GM21576 (cell line): Measurements from ENCODE around the gene KIF26A.

Source experiments
- ATAC-seq: cut with Tn5 transposase; IDR thresholded peaks from one replicate; pipeline ENCODE4 v1.9.1; 2021; ENCODE audit warnings: mild to moderate bottlenecking, moderate library complexity; ENCODE audit not compliant: unreplicated experiment

KIF26A gene

DNA sequence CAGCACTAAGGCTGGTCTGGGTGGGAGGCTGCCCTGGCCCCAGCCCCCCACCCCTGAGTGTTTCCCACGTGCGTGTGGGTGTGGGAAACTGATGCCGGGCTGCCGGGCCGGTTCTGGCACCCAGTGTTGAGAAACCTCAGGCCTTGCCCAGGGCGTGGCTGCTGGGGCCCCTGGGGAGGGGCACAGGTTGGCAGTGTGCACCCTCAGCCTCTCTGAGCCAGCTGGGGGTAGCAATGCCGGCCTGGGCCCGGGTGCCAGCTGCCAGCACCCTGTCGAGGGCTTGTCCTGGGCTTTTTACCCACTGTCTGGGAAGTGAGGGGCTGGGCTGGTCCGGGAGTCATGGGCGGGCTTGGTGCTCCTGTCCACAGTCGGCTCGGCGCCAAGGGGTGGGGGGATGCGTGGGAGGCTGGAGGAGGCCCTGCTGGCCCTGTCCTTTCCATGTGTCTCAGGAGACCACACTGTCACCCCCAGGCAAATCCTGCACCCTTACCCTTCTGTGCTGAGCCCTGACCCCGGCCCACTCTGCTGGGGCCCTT lies 37.2 kb upstream of the KIF26A start:
- ATAC-seq: no peak

DNA sequence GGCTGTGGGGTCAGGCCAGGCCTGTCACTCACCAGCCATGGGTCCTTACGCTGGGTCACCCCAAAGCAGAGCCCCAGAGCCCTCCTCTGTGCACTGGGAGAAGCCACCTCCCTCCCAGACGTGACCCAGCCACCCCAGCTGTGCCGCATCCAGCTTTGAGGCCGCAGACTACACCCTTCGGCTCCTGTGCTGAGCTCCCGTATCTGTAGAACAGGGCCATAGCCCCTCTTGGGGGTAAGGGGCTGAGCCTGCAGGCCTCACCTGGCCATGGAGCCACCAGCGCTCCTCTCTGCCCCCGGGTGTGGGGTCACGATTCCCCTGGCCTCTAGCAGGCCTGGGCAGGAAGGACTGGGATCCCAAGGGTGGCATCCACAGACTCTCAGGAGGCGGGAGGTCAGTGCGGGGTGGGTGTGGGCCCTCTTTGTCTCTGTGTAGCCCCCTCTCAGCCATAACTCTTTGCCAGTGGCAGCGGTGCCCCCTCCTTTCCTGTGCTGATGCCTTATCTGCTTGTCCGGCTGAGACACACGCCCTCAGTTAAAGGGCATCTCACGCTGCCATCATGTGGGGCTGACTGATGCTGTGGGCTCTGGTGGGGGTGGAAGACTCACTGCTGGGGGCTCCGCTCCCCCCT lies 36.6 kb upstream of the KIF26A start:
- no peak for ATAC-seq

DNA sequence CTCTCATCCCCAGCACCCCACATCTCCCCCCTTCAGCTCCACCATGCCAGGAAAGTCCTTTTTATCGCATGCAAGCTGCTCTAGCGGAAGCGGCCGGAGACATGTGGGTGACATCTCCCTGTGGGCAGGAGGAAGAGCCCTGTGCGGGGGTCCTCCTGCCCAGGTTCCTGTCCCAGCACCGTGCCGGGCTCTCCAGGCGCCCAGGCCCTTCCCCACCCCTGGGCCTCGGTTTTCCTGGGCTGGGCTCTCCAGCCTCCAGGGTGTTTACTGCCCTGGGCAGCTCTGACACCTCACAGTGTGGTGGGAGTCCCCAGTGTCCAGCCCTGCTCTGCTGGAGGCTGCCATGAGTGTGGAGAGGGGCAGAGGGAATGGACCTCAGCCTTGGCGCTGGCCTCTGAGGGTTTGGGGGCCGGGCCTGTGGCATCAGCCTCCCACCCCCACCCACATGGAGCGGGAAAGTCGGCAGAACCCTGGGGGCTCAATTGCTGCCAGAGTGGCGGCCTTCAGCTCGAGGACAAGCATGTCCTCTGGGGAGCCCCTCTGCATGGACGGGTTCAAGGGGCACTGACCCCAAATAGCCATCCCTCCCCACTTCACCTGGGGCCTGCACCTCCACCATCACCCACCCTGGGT lies 36.0 kb upstream of the KIF26A start:
- ATAC-seq: no peak

DNA sequence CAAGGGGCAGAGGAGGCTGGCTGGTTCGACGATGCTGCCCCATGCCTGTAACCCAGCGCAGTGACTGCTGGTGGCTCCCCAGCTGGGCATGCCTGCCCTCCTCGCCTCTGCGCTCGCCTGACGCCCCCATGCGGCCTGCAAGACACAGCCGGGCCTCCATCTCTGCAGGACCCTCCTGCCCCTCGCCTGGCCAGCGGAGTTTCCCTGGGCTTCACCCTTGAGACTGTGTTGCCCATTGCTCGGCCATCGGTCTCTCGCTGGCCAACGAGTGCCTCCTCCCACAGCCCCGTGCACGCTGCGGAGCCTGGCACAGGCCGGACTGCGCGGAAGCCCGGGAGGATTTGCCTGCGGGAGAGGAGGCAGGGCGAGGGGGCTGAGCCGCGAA lies 35.3 kb upstream of the KIF26A start:
- no peak for ATAC-seq

DNA sequence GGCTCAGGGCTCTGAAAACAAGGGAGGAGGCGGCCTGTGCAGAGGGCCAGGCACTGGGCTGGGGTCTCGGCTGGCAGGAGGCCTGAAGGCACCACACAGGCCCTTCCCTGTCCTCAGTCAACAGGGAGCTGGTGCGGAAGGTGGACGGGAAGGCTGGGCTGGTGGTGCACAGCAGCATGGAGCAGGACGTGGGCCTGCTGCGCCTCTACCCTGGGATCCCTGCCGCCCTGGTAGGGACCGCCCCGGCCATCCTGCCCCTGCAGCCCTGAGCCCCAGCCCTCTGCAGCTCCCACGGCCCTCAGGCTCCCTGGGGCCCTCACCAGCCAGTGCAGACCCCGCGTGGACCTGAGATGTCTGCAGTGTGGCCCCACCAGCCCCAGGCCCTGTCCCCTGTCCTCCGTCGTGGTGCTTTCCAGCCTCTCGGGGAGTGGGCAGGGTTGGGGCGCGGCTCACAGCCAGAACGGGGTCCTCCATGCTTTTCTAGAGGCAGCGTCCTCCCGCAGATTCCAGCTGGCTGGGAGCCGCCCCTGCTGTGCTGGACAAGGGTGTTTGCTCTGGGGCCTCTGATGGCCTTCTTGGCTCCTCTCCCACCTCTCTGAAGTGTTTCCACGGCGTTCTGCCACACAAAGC lies 34.8 kb upstream of the KIF26A start:
- ATAC-seq: no peak

DNA sequence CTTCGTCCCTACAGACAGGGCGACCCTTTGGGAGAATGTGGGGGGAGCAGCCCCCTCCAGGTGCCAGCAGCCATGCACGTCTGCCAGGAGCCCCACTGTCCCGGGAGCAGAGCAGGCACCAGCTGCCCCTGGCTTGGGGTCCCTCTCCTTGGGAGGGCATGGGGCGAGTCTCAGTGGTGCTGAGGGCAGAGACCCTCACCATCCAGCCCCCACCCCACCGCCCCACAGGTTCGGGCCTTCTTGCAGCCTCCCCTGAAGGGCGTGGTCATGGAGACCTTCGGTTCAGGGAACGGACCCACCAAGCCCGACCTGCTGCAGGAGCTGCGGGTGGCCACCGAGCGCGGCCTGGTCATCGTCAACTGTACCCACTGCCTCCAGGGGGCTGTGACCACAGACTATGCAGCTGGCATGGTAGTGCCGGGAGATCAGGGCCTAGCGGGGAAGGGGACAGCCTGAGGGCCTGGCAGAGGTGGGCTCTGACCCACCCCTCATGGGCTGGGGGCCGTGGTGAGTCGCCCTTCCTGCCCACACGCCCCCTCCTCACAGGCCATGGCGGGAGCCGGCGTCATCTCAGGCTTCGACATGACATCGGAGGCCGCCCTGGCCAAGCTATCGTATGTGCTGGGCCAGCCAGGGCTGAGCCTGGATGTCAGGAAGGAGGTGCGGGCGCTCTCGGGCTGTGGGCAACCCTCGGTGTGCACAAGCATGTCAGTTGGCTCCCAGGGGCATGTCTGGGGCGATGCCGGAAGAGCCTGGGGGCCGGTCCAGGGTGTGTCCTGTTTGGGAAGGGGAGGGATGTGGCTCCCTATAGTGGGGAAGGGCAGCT lies 34.1 kb upstream of the KIF26A start:
- no peak for ATAC-seq

DNA sequence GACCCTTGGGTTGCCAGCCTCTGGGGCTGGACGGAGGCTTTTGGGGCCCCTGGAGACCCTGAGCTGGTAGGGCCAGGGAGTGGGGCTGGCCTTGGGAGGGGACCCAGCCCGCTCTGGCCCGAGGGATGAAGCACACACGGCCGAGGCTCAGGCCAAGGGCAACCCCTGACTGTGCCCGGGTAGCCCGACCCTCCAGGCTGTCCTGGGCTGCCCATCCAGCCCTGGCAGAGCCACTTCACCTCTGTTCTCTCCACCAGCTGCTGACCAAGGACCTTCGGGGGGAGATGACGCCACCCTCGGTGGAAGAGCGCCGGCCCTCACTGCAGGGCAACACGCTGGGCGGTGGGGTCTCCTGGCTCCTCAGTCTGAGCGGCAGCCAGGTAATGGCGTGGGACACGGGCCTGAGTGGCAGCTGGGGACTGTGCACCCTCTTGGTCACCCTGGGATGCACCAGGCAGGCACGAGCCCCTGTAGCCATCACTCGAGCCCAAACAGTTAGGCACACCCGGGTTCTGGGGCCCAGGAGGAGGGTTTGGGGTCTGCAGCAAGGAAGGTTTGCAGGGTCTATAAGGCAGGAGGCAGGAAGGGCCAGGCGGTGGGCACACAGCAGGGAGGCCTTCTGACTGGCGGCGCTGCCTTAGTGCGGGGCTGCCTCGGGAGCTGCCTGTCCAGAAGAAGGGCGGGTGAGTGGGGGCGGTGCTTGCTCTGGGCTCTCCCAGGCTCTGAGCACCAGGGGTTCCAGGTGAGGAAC lies 33.1 kb upstream of the KIF26A start:
- no peak for ATAC-seq

DNA sequence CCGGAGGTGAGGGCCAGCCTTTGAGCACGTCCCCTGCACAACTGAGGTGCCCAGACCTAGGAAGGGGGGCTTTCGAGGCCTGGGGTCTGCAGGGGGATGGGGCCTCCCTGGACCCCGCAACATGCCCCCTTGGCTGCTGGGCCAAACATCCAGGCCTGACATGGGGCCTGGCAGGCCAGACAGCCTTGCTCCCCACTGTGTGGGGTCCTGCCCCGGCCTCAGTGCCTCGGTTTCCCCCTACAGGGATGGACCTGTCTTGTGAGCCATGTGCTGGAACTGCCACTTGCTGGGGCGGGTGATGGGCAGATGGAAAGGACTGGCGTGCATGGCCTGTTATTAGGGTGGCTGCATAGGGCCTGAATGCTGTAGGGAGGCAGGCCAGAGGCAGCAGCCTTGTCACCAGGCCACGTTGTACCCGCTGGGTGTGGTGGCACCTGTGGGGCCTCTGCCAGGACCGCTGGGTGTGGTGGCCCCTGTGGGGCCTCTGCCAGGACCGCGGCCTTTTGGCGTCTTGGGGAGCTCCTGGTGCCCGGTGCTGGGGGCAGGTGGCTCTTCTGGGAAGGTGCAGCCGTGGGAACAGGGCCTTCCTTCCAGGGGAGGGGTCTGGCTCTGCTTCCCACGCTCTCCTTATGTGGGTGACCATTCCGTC lies 32.4 kb upstream of the KIF26A start:
- ATAC-seq: no peak

DNA sequence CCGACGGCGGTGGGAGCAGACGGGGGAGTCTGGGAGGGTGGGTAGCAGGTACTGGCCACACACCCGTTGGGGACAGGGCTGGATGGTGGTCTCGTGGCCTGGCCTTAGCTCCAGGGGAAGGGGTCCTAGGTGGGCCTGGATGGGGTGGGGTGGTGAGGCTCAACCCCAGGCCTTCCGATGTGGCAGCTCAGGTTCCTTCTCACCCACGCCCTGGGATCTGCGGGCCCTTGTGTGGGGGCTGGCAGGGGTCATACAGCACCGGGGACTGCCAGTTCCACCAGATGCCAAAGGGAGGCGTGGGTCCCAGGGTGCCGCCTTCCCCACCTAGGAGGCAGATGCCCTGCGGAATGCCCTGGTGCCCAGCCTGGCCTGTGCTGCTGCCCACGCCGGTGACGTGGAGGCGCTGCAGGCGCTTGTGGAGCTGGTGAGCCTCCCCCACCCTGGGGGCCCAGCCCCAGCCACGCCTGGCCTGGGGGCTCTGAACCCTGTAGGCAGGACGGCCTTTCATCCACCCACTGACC lies 31.9 kb upstream of the KIF26A start:
- no peak for ATAC-seq

DNA sequence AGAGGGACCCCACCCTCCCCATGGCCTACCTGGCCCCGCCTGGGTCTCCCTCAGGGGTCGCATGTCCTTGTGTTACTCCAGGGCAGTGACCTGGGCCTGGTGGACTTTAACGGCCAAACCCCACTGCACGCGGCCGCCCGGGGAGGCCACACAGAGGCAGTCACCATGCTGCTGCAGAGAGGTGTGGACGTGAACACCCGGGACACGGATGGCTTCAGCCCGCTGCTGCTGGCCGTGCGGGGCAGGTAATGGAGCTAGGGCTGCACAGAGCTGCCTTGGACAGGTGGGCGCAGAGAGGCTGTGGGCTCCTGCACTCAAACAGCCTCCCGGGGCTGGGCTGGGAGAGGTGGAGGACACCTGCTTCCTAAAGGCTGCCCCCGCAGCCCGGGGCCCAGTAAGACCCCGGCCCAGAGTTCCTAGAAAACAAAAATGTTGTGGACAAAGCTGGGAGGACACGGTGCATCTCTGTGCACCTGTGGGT lies 31.2 kb upstream of the KIF26A start:
- no peak for ATAC-seq

DNA sequence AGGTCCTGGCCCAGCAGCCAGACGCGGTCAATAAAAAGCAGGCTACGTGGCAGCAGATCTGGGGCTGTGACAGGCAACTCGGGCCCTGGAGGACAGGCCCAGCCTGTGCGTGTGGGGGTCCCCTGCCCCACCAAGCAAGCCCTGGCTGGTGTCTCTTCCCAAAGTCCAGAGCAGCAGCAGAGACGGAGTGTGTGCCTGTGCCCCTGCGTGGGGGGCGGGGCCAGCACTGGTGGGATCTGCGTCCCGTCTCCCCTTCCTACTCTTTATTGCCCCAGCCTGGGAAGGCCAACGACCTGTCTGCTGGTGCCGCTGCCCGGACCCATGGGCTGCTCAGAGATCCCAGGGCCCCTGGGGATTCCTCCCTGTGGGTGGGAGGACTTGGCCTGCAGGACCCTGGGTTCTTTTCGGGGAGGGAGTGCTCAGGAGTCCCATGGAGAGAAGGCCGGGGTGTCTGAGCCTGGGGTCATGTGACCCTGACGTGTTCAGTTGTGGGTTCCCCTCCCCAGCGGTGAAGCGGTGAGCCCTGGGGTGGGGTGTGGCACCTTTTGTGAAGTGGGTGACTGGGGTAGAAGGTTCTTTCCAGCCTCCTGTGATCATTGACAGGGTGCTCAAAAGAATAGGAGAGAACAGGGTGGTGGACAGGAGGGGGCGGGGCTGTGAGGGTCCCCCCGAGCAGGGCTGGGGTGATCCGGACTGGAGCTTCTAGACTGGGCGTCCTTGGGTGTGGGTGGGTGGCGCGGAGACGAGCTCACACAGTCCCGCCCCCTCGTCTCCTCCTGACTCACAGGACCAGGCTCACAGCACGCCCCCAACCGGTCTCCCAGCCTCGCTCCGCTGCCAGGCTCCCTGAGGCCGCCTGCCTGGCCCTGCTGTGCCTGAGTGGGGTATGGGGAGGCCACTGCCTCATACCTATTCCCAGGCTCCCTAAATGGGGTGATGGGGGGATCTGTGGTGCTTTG lies 30.5 kb upstream of the KIF26A start:
- ATAC-seq: no peak

DNA sequence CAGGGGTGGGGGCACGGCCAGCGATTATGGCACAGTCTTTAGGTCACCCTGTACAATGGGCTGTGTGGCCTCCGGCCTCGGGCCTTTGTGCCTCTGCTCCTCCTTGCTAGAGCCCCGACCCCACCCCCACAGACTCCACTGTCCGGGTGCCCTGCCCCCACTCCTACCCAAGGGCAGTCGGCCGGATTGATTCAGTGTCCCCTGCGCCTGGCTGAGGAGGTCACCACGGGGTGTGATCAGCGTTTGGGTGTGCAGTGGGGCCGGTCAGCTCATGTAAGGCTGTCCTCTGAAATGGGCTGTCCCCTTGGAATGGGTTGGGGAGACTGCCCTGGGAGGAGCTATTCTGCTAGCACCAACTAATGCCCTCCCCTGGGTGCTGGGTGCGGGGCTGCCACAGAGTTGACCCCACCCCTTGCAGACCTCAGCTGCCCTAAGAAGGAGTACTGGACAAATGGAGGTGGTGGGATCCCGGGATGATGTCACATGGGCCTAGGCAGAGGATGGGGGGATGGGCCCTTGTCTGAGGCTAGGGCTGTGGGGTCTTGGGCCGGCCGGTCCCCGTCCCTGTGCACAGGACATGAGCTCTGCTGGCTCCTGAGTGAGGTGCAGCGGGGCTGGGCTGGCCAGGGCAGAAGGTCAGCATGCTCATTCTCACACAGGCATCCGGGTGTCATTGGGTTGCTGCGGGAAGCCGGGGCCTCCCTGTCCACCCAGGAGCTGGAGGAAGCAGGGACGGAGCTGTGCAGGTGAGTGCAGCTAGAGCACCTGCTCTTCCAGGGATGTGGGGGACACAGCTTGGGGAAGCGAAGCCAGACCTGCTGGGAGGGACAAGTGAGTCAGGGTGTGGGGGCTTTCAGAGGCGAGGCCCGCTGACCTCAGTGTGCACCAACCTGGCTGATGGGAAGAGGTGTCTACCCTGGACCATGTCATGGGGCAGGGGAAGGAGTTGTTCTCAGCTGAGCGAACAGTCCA lies 29.5 kb upstream of the KIF26A start:
- no peak for ATAC-seq

DNA sequence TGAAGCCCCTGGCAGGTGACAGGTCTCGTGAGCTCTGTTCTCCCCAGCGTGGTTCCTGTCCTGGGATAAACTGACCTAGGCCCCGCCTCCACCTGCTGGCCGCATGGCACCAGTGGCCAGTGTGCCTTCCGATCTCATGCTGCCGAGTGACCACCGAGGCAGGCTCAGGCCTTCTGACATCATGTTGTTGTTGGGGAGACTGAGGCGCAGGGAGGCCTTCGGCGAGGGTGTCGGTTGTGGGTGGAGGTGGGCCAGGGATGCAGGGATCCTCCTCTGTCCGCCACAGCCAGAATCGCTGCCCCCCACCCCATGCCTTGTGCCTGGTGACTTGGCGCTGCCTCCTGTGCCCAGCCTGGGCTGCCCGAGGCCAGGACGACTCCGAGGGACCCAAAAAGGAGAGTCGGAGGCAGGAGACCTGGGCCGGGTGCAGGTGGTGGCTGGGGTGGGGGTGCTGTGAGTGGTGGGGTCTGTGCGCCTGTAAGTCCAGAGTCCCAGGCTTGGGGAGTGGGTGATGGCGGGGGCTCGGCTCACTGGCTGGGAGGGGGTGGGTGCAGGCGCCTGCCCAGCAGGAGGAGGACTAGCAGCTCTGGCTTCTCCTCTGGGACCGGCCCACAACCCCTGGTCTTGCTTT lies 28.5 kb upstream of the KIF26A start:
- no peak for ATAC-seq

DNA sequence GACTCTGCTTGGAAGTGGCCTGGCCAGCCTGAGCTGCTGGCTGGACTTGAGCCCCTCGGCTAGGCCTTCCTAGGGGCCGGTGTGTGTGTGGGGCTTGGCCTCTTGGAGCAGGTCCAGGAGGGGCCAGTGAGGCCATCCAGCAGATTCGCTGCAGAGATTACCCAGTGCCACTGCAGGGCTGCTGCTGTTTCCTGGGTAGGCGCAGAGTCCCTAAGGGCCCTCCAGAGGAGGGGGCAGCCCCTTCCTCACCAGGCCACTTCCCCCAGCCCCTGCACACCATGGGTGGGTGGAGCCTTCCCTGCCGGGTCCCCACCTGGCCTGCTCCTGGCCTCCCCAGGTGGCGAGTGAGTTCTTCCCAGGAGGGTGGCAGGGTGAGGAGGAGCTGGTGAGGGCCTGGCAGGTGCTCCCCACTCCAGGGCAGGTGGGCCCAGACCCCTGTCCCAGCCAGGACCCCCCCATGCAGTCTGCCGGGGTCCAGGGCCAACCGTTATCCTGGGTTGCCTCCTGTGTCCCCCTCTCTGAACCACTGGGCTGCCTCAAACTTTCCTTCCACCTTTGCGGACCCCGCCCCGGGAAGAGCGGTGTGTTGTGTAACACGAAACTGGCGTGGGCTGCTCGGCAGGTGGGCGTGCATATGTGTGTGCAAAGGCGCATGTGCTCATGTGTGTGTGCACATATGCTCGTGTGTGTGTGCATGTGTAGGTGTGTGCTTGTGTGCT lies 27.7 kb upstream of the KIF26A start:
- ATAC-seq: no peak

DNA sequence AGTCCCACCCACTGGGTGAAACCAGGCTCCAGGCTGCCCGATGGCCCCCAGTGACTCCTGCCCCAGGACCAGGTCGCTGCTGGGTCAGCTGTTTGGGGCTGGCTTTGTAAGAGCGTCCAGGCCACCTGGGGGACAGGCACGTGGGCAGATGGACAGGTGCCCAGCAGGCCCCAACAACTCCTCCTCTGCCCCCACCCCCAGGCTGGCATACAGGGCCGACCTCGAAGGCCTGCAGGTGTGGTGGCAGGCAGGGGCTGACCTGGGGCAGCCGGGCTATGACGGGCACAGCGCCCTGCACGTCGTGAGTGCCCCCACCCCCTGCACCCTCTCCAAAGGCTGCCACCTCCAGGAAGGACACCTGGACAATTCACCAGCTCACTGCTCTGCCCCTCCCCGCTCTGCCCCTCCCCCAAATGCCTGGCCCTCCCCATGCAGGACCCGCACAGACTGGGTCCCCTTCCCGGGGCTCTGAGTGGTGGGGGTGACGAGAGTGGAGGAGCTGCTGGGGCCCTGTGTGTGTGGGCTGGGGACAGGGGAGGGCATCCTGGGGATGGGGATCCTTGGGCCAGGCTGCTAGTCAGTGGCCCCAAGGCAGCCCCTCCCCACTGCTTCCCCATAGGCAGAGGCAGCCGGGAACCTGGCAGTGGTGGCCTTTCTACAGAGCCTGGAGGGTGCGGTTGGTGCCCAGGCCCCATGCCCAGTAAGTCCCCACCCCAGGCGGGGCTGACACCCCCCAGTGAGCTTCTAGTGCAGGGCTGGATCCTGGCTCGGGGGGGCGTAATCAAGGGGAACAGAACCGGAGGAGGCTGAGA lies 26.9 kb upstream of the KIF26A start:
- ATAC-seq: no peak

DNA sequence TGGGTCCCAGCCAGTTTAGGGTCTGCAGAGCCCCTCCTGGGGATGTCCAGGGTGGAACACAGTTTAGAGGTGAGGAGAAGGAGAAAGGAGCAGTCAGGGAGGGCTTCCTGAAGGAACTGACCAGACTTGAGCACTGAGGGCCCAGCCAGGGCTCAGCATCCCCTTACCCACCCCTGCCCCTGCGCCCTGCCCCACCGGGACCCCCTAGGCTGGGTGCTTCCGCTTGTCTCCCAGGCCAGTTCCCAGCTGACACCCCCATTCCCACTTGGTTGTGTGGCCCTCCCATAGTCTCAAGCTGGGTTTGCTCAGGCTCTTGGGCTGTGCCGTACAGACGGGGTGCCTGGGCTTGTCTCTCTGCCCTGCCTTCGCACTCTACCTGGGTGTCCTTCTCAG lies 26.3 kb upstream of the KIF26A start:
- no peak for ATAC-seq
